Measurements from ENCODE around the gene SLX1B. TPM values are rescaled to one million over a fixed set of nuclear protein-coding genes. Genes with fewer than 3 reads are reported as not detected.
A peak's percentile ranks its signal among the peaks of the same experiment; 100 is the strongest.
"Not testable (repeated sequence)": the region's sequence is repeated elsewhere in the genome, so short reads cannot be mapped to it uniquely, and the experiment has no call there.

The SLX1B gene
- total RNA-seq, 1 experiment from 2014 or later, result 54.9 TPM

- H3K4me2 ChIP-seq (ENCODE audit: low read length); H3K4me1 ChIP-seq (ENCODE audit: control insufficient read depth in 1 of 2, insufficient read depth in 2 of 2, low read length in 2 of 2); H3K27ac ChIP-seq (ENCODE audit: low read depth, low read length); DNase-seq (ENCODE audit: low read depth, low spot score); H3K9me2 ChIP-seq (ENCODE audit: insufficient read depth); H3K9ac ChIP-seq (ENCODE audit: low read length); H3K79me2 ChIP-seq (ENCODE audit: insufficient read depth, low read length); H3K9me3 ChIP-seq (ENCODE audit: control insufficient read depth in 1 of 2, insufficient read depth in 1 of 2, low read depth in 1 of 2, low read length in 2 of 2); H4K20me1 ChIP-seq (ENCODE audit: insufficient read depth); RAD21 ChIA-PET (ENCODE audit: low non-redundant PET in 1 of 2, low total read pairs in 2 of 2, uncharacterized antibody in 2 of 2, unreplicated experiment in 2 of 2); intact Hi-C loops (cut with micrococcal nuclease); H3K36me3 ChIP-seq (ENCODE audit: control insufficient read depth in 1 of 2, insufficient read depth in 2 of 2, low read length in 2 of 2); H2AFZ ChIP-seq (ENCODE audit: low read depth, low read length, poor library complexity, severe bottlenecking); H3K27me3 ChIP-seq (ENCODE audit: insufficient read depth, low read length); BruUV-seq (replicated peaks); POLR2A ChIA-PET; CTCF ChIA-PET; H3K4me3 ChIP-seq (replicated peaks in 1 of 2; ENCODE audit: low read depth in 1 of 2, low read length in 2 of 2): not testable (repeated sequence)
- peak; percentile 3; the same call in 1 of the 2 replicates for ATAC-seq
Observed at GRCh38 chr16:29460647-29461030, 6.3 kb downstream of the SLX1B start.

DNA sequence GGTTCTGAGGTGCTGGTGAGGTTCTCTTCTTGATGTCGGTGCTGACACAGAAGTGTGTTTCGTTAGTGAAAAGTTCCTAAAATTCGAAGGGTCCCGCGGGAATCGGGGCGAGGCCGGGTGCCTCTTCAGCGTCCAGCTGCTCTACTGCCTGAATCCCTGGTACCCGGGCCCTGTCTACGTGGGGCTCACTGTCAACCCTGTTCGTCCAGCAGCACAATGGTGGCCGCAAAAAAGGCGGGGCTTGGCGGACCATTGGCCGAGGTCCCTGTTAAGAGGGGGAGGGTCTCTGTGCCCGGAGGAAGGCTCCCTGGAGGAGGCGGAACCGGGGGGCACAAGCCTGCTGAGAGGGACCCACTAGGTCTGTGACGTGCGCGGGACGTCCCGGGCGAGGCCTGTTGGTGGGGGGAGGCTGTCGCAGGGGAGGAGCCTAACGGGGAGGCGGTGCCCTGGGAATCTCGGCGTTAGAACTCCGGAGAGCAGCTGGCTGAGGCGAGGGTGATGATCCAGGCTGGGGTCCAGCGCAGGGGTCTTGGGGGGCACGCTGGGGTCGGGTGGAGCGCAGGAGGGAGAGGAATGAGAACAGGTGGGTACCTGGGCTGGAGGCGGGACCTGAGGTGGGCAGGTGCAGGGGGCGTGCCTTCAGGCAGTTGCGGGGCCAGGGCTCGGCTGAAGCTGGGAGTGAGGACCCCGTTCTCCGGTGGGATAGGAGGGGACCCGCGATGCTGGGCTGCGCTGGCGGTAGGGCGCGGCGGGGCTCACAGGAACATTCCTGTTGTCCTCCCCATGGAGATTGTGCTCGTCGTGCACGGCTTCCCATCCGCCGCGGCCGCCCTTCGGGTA lies 11.9 kb downstream of the SLX1B start:
- H3K4me1 ChIP-seq (ENCODE audit: control insufficient read depth in 1 of 2, insufficient read depth in 2 of 2, low read length in 2 of 2); H3K9me3 ChIP-seq (ENCODE audit: control insufficient read depth in 1 of 2, insufficient read depth in 1 of 2, low read depth in 1 of 2, low read length in 2 of 2); H4K20me1 ChIP-seq (ENCODE audit: insufficient read depth); BruUV-seq (replicated peaks); H2AFZ ChIP-seq (ENCODE audit: low read depth, low read length, poor library complexity, severe bottlenecking); H3K27me3 ChIP-seq (ENCODE audit: insufficient read depth, low read length); H3K9me2 ChIP-seq (ENCODE audit: insufficient read depth); H3K27ac ChIP-seq (ENCODE audit: low read depth, low read length); CTCF ChIA-PET; H3K9ac ChIP-seq (ENCODE audit: low read length); intact Hi-C loops (cut with micrococcal nuclease); H3K4me3 ChIP-seq (replicated peaks in 1 of 2; ENCODE audit: low read depth in 1 of 2, low read length in 2 of 2); H3K79me2 ChIP-seq (ENCODE audit: insufficient read depth, low read length); DNase-seq (ENCODE audit: low read depth, low spot score); H3K36me3 ChIP-seq (ENCODE audit: control insufficient read depth in 1 of 2, insufficient read depth in 2 of 2, low read length in 2 of 2); RAD21 ChIA-PET (ENCODE audit: low non-redundant PET in 1 of 2, low total read pairs in 2 of 2, uncharacterized antibody in 2 of 2, unreplicated experiment in 2 of 2); POLR2A ChIA-PET; H3K4me2 ChIP-seq (ENCODE audit: low read length): not testable (repeated sequence)
- ATAC-seq, result peak; percentile 63

- H3K4me2 ChIP-seq (ENCODE audit: low read length); H3K79me2 ChIP-seq (ENCODE audit: insufficient read depth, low read length); H3K27ac ChIP-seq (ENCODE audit: low read depth, low read length); DNase-seq (ENCODE audit: low read depth, low spot score); H3K9me3 ChIP-seq (ENCODE audit: control insufficient read depth in 1 of 2, insufficient read depth in 1 of 2, low read depth in 1 of 2, low read length in 2 of 2); RAD21 ChIA-PET (ENCODE audit: low non-redundant PET in 1 of 2, low total read pairs in 2 of 2, uncharacterized antibody in 2 of 2, unreplicated experiment in 2 of 2); H3K4me1 ChIP-seq (ENCODE audit: control insufficient read depth in 1 of 2, insufficient read depth in 2 of 2, low read length in 2 of 2); H3K9ac ChIP-seq (ENCODE audit: low read length); H3K9me2 ChIP-seq (ENCODE audit: insufficient read depth); H2AFZ ChIP-seq (ENCODE audit: low read depth, low read length, poor library complexity, severe bottlenecking); intact Hi-C loops (cut with micrococcal nuclease); H3K27me3 ChIP-seq (ENCODE audit: insufficient read depth, low read length); POLR2A ChIA-PET; BruUV-seq (replicated peaks); CTCF ChIA-PET; H3K36me3 ChIP-seq (ENCODE audit: control insufficient read depth in 1 of 2, insufficient read depth in 2 of 2, low read length in 2 of 2); H4K20me1 ChIP-seq (ENCODE audit: insufficient read depth); H3K4me3 ChIP-seq (replicated peaks in 1 of 2; ENCODE audit: low read depth in 1 of 2, low read length in 2 of 2): not testable (repeated sequence)
- peak; percentile 39 for ATAC-seq
Observed at GRCh38 chr16:29466904-29467303, 12.6 kb downstream of the SLX1B start.

GRCh38 chr16:29467654-29468366 lies 13.5 kb downstream of the SLX1B start:
- H3K9ac ChIP-seq (ENCODE audit: low read length); H3K36me3 ChIP-seq (ENCODE audit: control insufficient read depth in 1 of 2, insufficient read depth in 2 of 2, low read length in 2 of 2); H2AFZ ChIP-seq (ENCODE audit: low read depth, low read length, poor library complexity, severe bottlenecking); POLR2A ChIA-PET; DNase-seq (ENCODE audit: low read depth, low spot score); H4K20me1 ChIP-seq (ENCODE audit: insufficient read depth); RAD21 ChIA-PET (ENCODE audit: low non-redundant PET in 1 of 2, low total read pairs in 2 of 2, uncharacterized antibody in 2 of 2, unreplicated experiment in 2 of 2); H3K4me1 ChIP-seq (ENCODE audit: control insufficient read depth in 1 of 2, insufficient read depth in 2 of 2, low read length in 2 of 2); H3K4me2 ChIP-seq (ENCODE audit: low read length); BruUV-seq (replicated peaks); H3K4me3 ChIP-seq (replicated peaks in 1 of 2; ENCODE audit: low read depth in 1 of 2, low read length in 2 of 2); intact Hi-C loops (cut with micrococcal nuclease); H3K27ac ChIP-seq (ENCODE audit: low read depth, low read length); H3K79me2 ChIP-seq (ENCODE audit: insufficient read depth, low read length); H3K9me3 ChIP-seq (ENCODE audit: control insufficient read depth in 1 of 2, insufficient read depth in 1 of 2, low read depth in 1 of 2, low read length in 2 of 2); H3K27me3 ChIP-seq (ENCODE audit: insufficient read depth, low read length); CTCF ChIA-PET; H3K9me2 ChIP-seq (ENCODE audit: insufficient read depth): not testable (repeated sequence)
- ATAC-seq, result peak; percentile 66
